IPS DF 6.9 (cell line): ENCODE data around the gene WDR36.

Source experiments
- DNase-seq: peaks from one replicate; pipeline ENCODE4 v3.0.0-alpha.2; 2013; ENCODE audit warnings: low read depth, low spot score
- H3K27ac ChIP-seq: one replicate; pipeline ENCODE4 v1.5.1; 2013; ENCODE audit warnings: low read length, control low read depth
- H3K27me3 ChIP-seq: 2 replicates; pipeline ENCODE4 v1.6.1; 2013; ENCODE audit warnings: mild to moderate bottlenecking, low read length; ENCODE audit not compliant: control insufficient read depth, insufficient read depth
- H3K36me3 ChIP-seq: 2 replicates; pipeline ENCODE4 v1.6.1; 2013; ENCODE audit warnings: low read length; ENCODE audit not compliant: control insufficient read depth, insufficient read depth
- H3K4me1 ChIP-seq: 2 replicates; pipeline ENCODE4 v1.6.1; 2013; ENCODE audit warnings: low read length; ENCODE audit not compliant: control insufficient read depth, insufficient read depth
- H3K4me3 ChIP-seq: 2 replicates; pipeline ENCODE4 v1.5.1; 2013; ENCODE audit warnings: mild to moderate bottlenecking, low read length
- H3K9me3 ChIP-seq: 2 replicates; pipeline ENCODE4 v1.6.1; 2013; ENCODE audit warnings: low read length, inconsistent platforms; ENCODE audit not compliant: control insufficient read depth, insufficient read depth
- WGBS: extraction: QIAGEN DNeasy Blood & Tissue Kit; methylation state at CpG from one replicate; pipeline ENCODE4 v1.1.7; 2013; ENCODE audit warnings: mixed read lengths, missing lambda C conversion rate; ENCODE audit not compliant: insufficient read length, insufficient coverage; 5-methylcytosine and 5-hydroxymethylcytosine counted together

WDR36 gene

DNA sequence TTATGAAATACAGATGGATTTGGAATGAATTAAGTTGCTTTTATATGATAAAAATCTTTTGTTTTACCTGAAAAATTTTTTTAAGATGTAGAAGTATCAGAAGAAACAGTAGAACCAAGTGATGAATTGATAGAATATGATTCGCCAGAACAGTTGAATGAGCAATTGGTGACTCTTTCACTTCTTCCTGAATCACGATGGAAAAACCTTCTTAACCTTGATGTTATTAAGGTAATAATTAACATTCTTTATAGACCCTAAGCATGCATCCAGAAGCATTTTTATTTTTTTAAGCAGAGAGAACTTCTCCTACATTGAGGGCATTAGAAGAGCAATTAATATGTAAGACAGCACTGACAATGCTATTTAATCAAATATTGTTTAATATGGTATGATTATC lies 28.8 kb downstream of the WDR36 start:
- H3K4me3 ChIP-seq, result no peak overlapping the region
- no peaks in the 10 kb centered on the region for H3K9me3 ChIP-seq
- no peaks in the 10 kb centered on the region for H3K27me3 ChIP-seq
- no peaks in the 10 kb centered on the region; the same call in 1 of the 2 replicates for H3K4me1 ChIP-seq
- peaks cover 3% of the 10 kb centered on the region; the same call in 1 of the 2 replicates for H3K36me3 ChIP-seq
- DNase-seq, result no peak
- no CpG with 5 or more reads among the region's 2 CpGs for WGBS
- H3K27ac ChIP-seq, result no peak overlapping the region

DNA sequence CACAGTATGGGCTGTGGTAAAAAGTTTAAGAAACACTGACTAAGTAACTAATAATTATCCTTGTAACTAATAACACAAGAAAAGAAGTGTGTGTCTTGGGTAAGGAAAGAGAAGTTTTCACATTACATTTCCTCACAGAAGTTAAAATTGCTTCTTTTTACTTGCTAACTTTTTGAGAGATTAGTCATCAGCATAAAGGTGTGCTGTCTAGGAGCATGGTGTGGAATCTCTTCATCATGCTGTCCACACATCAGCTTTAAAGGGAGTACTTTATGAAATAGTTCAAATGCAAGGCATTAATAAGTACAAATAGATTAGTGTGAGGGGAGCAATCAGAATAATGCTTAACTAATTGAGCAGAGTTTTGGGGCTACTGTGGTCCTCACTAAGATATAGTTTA lies 29.8 kb downstream of the WDR36 start:
- Histone ChIP-seq H3K27ac (no peak overlapping the region), H3K36me3 (peaks cover 3% of the 10 kb centered on the region; the same call in 1 of the 2 replicates), H3K9me3 (no peaks in the 10 kb centered on the region), H3K4me1 (no peaks in the 10 kb centered on the region; the same call in 1 of the 2 replicates), H3K27me3 (no peaks in the 10 kb centered on the region), H3K4me3 (no peak overlapping the region)
- no peak for DNase-seq

DNA sequence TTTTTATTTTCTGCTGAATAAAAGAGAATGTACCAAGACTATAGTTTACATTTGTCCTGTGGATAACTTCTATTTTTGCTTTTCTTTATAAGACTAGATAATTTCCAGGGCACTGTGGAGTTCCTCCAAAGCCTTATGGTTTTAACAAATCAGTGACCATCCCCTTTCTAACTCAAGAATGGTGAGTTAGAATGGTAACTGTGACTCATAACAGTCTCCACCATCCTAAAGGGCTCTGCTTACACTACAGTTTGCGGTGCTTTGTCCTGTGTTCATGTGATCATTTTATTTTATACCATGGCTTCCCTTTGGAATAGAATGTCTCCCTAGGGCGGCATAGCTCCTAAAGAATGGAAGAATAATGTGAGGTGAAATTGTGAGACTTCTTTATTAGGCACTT lies 30.2 kb downstream of the WDR36 start:
- Histone ChIP-seq H3K9me3 (no peaks in the 10 kb centered on the region), H3K4me1 (no peaks in the 10 kb centered on the region), H3K27me3 (no peaks in the 10 kb centered on the region), H3K36me3 (peaks cover 3% of the 10 kb centered on the region; the same call in 1 of the 2 replicates), H3K27ac (no peak overlapping the region), H3K4me3 (no peak overlapping the region)
- no peak for DNase-seq
- WGBS, result no CpG with 5 or more reads among the region's 2 CpGs

DNA sequence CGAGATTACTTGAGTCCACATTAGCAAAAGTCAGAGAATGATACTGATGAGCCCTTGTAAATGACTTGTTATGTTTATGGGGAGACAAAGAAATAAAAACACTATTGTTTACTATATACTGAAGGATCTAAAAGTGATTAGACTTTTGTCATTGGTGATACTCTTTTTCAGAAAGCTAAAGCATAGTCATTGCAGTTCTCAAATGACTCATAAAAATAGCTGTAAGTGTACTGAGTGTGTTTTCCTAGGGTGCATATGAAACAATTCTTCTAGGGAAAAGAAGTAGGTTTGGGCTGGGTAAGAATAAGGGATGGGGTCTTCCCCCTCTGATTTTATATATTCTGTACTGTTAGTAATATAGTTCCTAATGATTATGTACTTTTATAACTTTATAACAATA lies 32.6 kb downstream of the WDR36 start:
- no peak overlapping the region for H3K4me3 ChIP-seq
- no peaks in the 10 kb centered on the region for H3K4me1 ChIP-seq
- no peaks in the 10 kb centered on the region for H3K9me3 ChIP-seq
- no peak overlapping the region for H3K27ac ChIP-seq
- H3K27me3 ChIP-seq, result no peaks in the 10 kb centered on the region
- whole genome bisulfite sequencing, result no CpG with 5 or more reads among the region's 1 CpG
- no peak for DNase-seq
- H3K36me3 ChIP-seq, result peaks cover 3% of the 10 kb centered on the region; the same call in 1 of the 2 replicates

DNA sequence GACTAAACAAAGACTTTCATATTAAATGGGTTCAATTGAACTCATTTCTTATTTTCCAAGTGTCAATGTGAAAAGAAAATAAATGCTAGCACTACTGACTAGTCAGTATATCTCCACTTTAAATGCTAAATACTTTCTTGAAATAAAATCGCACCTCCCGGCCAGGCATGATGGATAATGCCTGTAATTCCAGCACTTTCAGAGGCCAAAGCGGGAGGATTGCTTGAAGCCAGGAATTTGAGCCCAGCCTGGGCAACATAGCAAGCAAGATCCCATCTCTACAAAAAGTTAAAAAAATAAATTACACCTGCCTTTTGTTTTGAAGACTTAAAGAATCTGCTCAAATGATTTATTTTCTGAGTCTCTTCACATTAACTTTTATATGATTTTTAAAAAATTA lies 34.7 kb downstream of the WDR36 start:
- no peak for DNase-seq
- H3K9me3 ChIP-seq, result no peaks in the 10 kb centered on the region
- peaks cover 3% of the 10 kb centered on the region; the same call in 1 of the 2 replicates for H3K36me3 ChIP-seq
- H3K27me3 ChIP-seq, result no peaks in the 10 kb centered on the region
- no CpG with 5 or more reads among the region's 3 CpGs for WGBS
- H3K27ac ChIP-seq, result no peak overlapping the region
- H3K4me3 ChIP-seq, result no peak overlapping the region
- H3K4me1 ChIP-seq, result peaks cover 2% of the 10 kb centered on the region; the same call in 1 of the 2 replicates

- Histone ChIP-seq H3K9me3 (no peaks in the 10 kb centered on the region), H3K36me3 (peaks cover 3% of the 10 kb centered on the region; the same call in 1 of the 2 replicates), H3K27ac (no peak overlapping the region), H3K27me3 (no peaks in the 10 kb centered on the region), H3K4me3 (no peak overlapping the region), H3K4me1 (peaks cover 2% of the 10 kb centered on the region; the same call in 1 of the 2 replicates)
- no peak for DNase-seq
- no CpG with 5 or more reads among the region's 3 CpGs for WGBS
Observed at GRCh38 chr5:111127453-111128195, 35.5 kb downstream of the WDR36 start.

- DNase-seq, result no peak
- peaks cover 2% of the 10 kb centered on the region; the same call in 1 of the 2 replicates for H3K4me1 ChIP-seq
- H3K4me3 ChIP-seq, result no peak overlapping the region
- no peaks in the 10 kb centered on the region for H3K27me3 ChIP-seq
- peaks cover 3% of the 10 kb centered on the region; the same call in 1 of the 2 replicates for H3K36me3 ChIP-seq
- H3K27ac ChIP-seq, result no peak overlapping the region
- H3K9me3 ChIP-seq, result no peaks in the 10 kb centered on the region
- WGBS, result no CpG with 5 or more reads among the region's 3 CpGs
Observed at GRCh38 chr5:111129938-111130337, 37.8 kb downstream of the WDR36 start.

GRCh38 chr5:111131356-111131755 lies 39.2 kb downstream of the WDR36 start:
- no CpG with 5 or more reads among the region's 2 CpGs for WGBS
- no peak for DNase-seq
- peaks cover 6% of the 10 kb centered on the region; the same call in 1 of the 2 replicates for H3K4me1 ChIP-seq

DNA sequence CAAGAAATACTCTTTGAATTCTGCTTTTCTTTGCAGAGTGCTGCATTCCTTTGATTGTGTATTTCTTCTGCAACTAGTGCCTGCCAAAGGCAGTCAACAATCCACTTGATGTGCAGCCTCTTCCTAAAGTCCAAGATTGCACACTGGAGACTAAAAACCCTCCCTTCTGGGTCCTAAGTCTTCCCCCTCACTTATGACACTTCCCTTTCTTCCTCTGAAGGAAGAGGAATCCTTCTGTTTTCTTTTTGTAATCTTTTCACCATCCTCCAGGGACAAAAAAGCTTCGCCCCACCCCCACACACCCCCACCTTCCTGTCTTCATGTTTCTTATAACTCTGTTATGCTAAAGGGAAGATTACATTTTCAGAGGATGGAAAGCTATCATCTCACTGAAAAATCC lies 39.9 kb downstream of the WDR36 start:
- no peak for DNase-seq
- Histone ChIP-seq H3K27ac (no peak overlapping the region), H3K4me3 (no peak overlapping the region), H3K36me3 (no peaks in the 10 kb centered on the region), H3K9me3 (no peaks in the 10 kb centered on the region), H3K27me3 (no peaks in the 10 kb centered on the region), H3K4me1 (peaks cover 6% of the 10 kb centered on the region; the same call in 1 of the 2 replicates)
- no CpG with 5 or more reads among the region's 1 CpG for WGBS

More at GRCh38 chr5:111131356-111131755, 39.2 kb downstream of the WDR36 start:
- Histone ChIP-seq H3K9me3 (no peaks in the 10 kb centered on the region), H3K27me3 (no peaks in the 10 kb centered on the region), H3K4me3 (no peak overlapping the region), H3K27ac (no peak overlapping the region), H3K36me3 (no peaks in the 10 kb centered on the region)

DNA sequence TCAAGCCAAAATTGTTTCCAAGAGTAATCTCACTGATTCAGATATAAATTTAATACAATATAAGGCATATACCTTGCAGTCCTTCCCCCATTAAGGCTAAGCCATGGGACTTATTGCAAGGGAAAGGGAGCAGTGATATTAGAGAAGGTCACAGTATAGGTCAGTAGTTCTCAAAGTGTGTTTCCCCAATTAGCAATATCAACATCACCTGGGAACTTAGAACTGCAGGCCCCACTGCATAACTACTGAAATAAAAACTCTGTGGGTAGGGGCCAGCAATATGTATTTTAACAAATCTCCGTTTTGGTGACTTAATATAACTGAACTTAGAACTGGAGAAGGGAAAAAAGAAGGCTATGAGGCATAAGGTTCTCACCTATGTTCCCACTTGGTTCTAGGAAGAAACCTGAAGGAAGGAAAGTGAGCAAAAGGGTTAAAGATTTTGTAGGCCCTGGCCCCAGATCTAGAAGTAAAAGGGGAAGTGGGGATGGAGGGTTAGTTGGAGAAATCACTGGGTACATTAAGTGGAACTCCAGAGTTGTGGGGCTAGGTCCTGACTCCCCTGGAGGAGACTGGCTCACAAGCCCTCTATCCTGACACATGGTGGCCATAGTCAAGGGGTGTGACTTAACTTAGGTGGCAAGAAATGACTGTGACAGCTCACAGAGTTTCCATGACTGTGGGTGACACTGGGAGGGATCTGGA lies 40.7 kb downstream of the WDR36 start:
- WGBS, result no CpG with 5 or more reads among the region's 1 CpG
- H3K4me3 ChIP-seq, result no peak overlapping the region
- DNase-seq, result no peak
- no peaks in the 10 kb centered on the region for H3K27me3 ChIP-seq
- H3K9me3 ChIP-seq, result no peaks in the 10 kb centered on the region
- peaks cover 7% of the 10 kb centered on the region; the same call in 1 of the 2 replicates for H3K4me1 ChIP-seq
- no peaks in the 10 kb centered on the region for H3K36me3 ChIP-seq
- H3K27ac ChIP-seq, result no peak overlapping the region
